Tibial artery (tissue), 4 donors: ENCODE results near the gene ZNF473.
"Not testable (repeated sequence)": the region's sequence is repeated elsewhere in the genome, so short reads cannot be mapped to it uniquely, and the experiment has no call there.

Experiments used
- DNase-seq, 2 donors: peaks; one replicate each; pipeline ENCODE4 v3.0.0-alpha.2; 2019
- H3K27ac ChIP-seq, 2 donors: fragments of 200-600 bp; sonication (generic) in 1 of 2; 1 replicate in 1 of 2; 2 replicates in 1 of 2; pipeline ENCODE4 v1.5.1; 2018 to 2019; ENCODE audit warnings: mild to moderate bottlenecking in 1 of 2
- H3K27me3 ChIP-seq, 2 donors: fragments of 200-600 bp; sonication (generic) in 1 of 2; one replicate each; pipeline versions ENCODE4 v1.5.1 to v1.6.0; 2016 to 2019
- H3K36me3 ChIP-seq, 3 donors: fragments of 200-600 bp; sonication (generic) in 2 of 3; one replicate each; pipeline ENCODE4 v1.5.1; 2016 to 2019; ENCODE audit warnings: mild to moderate bottlenecking in 2 of 3
- H3K4me1 ChIP-seq, 4 donors: fragments of 200-600 bp; sonication (generic) in 2 of 4; 1 replicate in 3 of 4; 2 replicates in 1 of 4; pipeline ENCODE4 v1.5.1; 2016 to 2019
- H3K4me3 ChIP-seq, 2 donors: fragments of 200-600 bp; sonication (generic) in 1 of 2; 1 replicate in 1 of 2; 2 replicates in 1 of 2; pipeline ENCODE4 v1.5.1; 2018 to 2019; ENCODE audit warnings: mild to moderate bottlenecking in 2 of 2
- H3K9me3 ChIP-seq, 3 donors: fragments of 200-600 bp; sonication (generic) in 1 of 3; one replicate each; pipeline ENCODE4 v1.5.1; 2016 to 2019
- intact Hi-C: fragments of 100-400 bp; cut with DNase I; formaldehyde crosslinking; loops from one replicate; pipeline ENCODE4 v1.15.0; 2023; ENCODE audit warnings: low total_unique reads
- TF ChIP-seq, protein P1 (sequence below), 2 experiments: fragments of 200-600 bp in 1 of 2; fragments of 450-650 bp in 1 of 2; IDR thresholded peaks; one replicate each; pipeline ENCODE4 v1.5.1; 2017 to 2019; ENCODE audit warnings: antibody characterized with exemption in 2 of 2, mild to moderate bottlenecking in 1 of 2, moderate library complexity in 1 of 2

The ZNF473 gene

GRCh38 chr19:50060107-50060506, 34.3 kb downstream of the ZNF473 start:
- intact Hi-C loops = no loop called here
- DNase-seq = no peak
- TF ChIP-seq, protein P1, sequence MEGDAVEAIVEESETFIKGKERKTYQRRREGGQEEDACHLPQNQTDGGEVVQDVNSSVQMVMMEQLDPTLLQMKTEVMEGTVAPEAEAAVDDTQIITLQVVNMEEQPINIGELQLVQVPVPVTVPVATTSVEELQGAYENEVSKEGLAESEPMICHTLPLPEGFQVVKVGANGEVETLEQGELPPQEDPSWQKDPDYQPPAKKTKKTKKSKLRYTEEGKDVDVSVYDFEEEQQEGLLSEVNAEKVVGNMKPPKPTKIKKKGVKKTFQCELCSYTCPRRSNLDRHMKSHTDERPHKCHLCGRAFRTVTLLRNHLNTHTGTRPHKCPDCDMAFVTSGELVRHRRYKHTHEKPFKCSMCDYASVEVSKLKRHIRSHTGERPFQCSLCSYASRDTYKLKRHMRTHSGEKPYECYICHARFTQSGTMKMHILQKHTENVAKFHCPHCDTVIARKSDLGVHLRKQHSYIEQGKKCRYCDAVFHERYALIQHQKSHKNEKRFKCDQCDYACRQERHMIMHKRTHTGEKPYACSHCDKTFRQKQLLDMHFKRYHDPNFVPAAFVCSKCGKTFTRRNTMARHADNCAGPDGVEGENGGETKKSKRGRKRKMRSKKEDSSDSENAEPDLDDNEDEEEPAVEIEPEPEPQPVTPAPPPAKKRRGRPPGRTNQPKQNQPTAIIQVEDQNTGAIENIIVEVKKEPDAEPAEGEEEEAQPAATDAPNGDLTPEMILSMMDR (IDR thresholded peaks at IDR 0.05) = no peak
- H3K4me3 ChIP-seq = no peak overlapping the region
- H3K9me3 ChIP-seq = peaks cover 0 to 29% (median 27%) of the 10 kb centered on the region in 3 donors
- no peak overlapping the region for H3K27ac ChIP-seq
- no peaks in the 10 kb centered on the region for H3K4me1 ChIP-seq
- H3K27me3 ChIP-seq = no peaks in the 10 kb centered on the region
- no peaks in the 10 kb centered on the region for H3K36me3 ChIP-seq

DNA sequence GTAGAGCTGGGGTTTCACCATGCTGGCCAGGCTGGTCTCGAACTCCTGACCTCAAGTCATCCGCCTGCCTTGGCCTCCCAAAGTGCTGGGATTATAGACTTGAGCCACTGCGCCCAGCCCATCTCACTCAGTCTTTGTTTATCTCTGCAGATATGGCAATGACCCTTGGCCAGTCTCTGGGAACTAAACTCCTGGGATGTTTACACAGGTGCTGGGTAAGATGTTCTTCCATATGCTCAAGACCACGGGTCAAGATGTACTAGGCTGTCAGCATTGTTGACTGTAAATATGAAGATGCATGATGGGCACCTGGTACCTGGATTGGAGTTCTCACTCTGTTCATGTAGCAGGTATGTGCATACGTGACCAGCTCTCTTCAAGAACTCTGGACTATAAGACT, 35.8 kb downstream of the ZNF473 start:
- H3K27ac ChIP-seq = no peak overlapping the region
- TF ChIP-seq, protein P1 (IDR thresholded peaks at IDR 0.05) = no peak
- no peaks in the 10 kb centered on the region for H3K4me1 ChIP-seq
- H3K27me3 ChIP-seq = no peaks in the 10 kb centered on the region
- no peak overlapping the region for H3K4me3 ChIP-seq
- no peaks in the 10 kb centered on the region for H3K36me3 ChIP-seq
- intact Hi-C loops = no loop called here
- H3K9me3 ChIP-seq = peaks cover 0 to 29% (median 27%) of the 10 kb centered on the region in 3 donors
- no peak for DNase-seq

GRCh38 chr19:50065938-50066337, 40.1 kb downstream of the ZNF473 start:
- intact Hi-C loops = no loop called here
- no peak for DNase-seq
- Histone ChIP-seq H3K9me3 (no peaks in the 10 kb centered on the region), H3K27ac (no peak overlapping the region), H3K4me1 (no peaks in the 10 kb centered on the region), H3K27me3 (no peaks in the 10 kb centered on the region), H3K4me3 (no peak overlapping the region), H3K36me3 (no peaks in the 10 kb centered on the region)
- TF ChIP-seq, protein P1 (IDR thresholded peaks at IDR 0.05) = no peak

GRCh38 chr19:50067575-50067974, 41.8 kb downstream of the ZNF473 start:
- H3K4me3 ChIP-seq = no peak overlapping the region
- TF ChIP-seq, protein P1 (IDR thresholded peaks at IDR 0.05) = no peak

GRCh38 chr19:50068382-50068781, 42.6 kb downstream of the ZNF473 start:
- H3K27me3 ChIP-seq, H3K4me1 ChIP-seq, H3K36me3 ChIP-seq, DNase-seq, intact Hi-C loops, H3K4me3 ChIP-seq, H3K9me3 ChIP-seq, H3K27ac ChIP-seq: not testable (repeated sequence)

More at GRCh38 chr19:50067575-50067974, 41.8 kb downstream of the ZNF473 start:
- no peaks in the 10 kb centered on the region for H3K36me3 ChIP-seq
- no peaks in the 10 kb centered on the region for H3K4me1 ChIP-seq
- no peak for DNase-seq
- no peaks in the 10 kb centered on the region for H3K9me3 ChIP-seq
- no peak overlapping the region for H3K27ac ChIP-seq
- intact Hi-C loops = no loop called here
- no peaks in the 10 kb centered on the region for H3K27me3 ChIP-seq

- intact Hi-C loops, H3K4me3 ChIP-seq: not testable (repeated sequence)
Observed at GRCh38 chr19:50075076-50075475, 49.3 kb downstream of the ZNF473 start.

GRCh38 chr19:50075644-50076372, 50.0 kb downstream of the ZNF473 start:
- H3K4me3 ChIP-seq, H3K9me3 ChIP-seq, H3K4me1 ChIP-seq, H3K27ac ChIP-seq, DNase-seq, H3K36me3 ChIP-seq, intact Hi-C loops, H3K27me3 ChIP-seq: not testable (repeated sequence)

More at GRCh38 chr19:50075076-50075475, 49.3 kb downstream of the ZNF473 start:
- not testable (repeated sequence) for H3K4me1 ChIP-seq, H3K27me3 ChIP-seq, H3K27ac ChIP-seq, H3K36me3 ChIP-seq, DNase-seq, H3K9me3 ChIP-seq

- intact Hi-C loops, DNase-seq, H3K4me1 ChIP-seq: not testable (repeated sequence)
Observed at GRCh38 chr19:50076581-50077355, 51.0 kb downstream of the ZNF473 start.

GRCh38 chr19:50079014-50079413, 53.2 kb downstream of the ZNF473 start:
- H3K27me3 ChIP-seq, H3K9me3 ChIP-seq, H3K27ac ChIP-seq, DNase-seq, H3K36me3 ChIP-seq, intact Hi-C loops, H3K4me3 ChIP-seq, H3K4me1 ChIP-seq: not testable (repeated sequence)

More at GRCh38 chr19:50076581-50077355, 51.0 kb downstream of the ZNF473 start:
- H3K4me3 ChIP-seq, H3K36me3 ChIP-seq, H3K27me3 ChIP-seq, H3K9me3 ChIP-seq, H3K27ac ChIP-seq: not testable (repeated sequence)

DNA sequence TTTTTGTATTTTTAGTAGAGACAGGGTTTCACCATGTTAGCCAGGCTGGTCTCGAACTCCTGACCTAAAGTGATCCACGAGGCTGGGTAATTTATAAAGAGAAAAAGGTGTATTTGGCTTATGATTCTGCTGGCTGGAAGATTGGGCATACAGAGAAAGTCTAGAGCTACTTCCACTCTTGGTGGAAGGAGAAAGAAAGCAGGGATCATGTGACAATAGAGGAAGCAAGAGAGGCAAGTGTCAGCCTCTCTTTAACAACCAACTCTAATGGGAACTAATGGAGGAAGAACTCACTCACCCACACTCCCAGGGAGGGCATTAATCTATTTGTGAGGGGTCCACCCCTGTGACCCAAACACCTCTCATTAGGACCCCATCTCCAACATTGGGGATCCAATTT, 58.6 kb downstream of the ZNF473 start:
- H3K27me3 ChIP-seq, H3K27ac ChIP-seq, intact Hi-C loops, H3K9me3 ChIP-seq, H3K4me3 ChIP-seq, H3K4me1 ChIP-seq, DNase-seq, H3K36me3 ChIP-seq: not testable (repeated sequence)
